GM12891 (cell line): ENCODE results near the gene DYNC1LI1.

ENCODE experiments used
- DNase-seq: peaks from one replicate; pipeline ENCODE4 v3.0.0; 2011; ENCODE audit warnings: low spot score; ENCODE audit not compliant: insufficient read length
- FAIRE-seq: peaks from 2 replicates; lab custom pipeline; 2011; peaks lifted over from hg19 to GRCh38; lab: Jason Lieb, UNC
- PAX5 ChIP-seq: IDR thresholded peaks from 2 replicates; pipeline ENCODE4 v1.6.1; 2011; ENCODE audit warnings: low read length, moderate library complexity, mild to moderate bottlenecking; ENCODE audit not compliant: insufficient read depth, severe bottlenecking
- POLR2A ChIP-seq: IDR thresholded peaks from 2 replicates; pipeline ENCODE4 v1.6.1; 2011; ENCODE audit warnings: low read depth, low read length, control low read depth
- POLR2AphosphoS5 ChIP-seq: IDR thresholded peaks from 2 replicates; pipeline ENCODE4 v1.6.1; 2011; ENCODE audit warnings: low read depth, low read length, control low read depth
- POU2F2 ChIP-seq: IDR thresholded peaks from 2 replicates; pipeline ENCODE4 v1.6.1; 2011; ENCODE audit warnings: low read depth, mild to moderate bottlenecking, control low read depth, low read length, moderate library complexity
- SPI1 ChIP-seq: IDR thresholded peaks from 2 replicates; pipeline ENCODE4 v1.6.1; 2011; ENCODE audit warnings: low read depth, low read length, control low read depth
- TAF1 ChIP-seq: IDR thresholded peaks from 2 replicates; pipeline ENCODE4 v1.6.1; 2011; ENCODE audit warnings: low read depth, low read length, control low read depth

DYNC1LI1 gene

DNA sequence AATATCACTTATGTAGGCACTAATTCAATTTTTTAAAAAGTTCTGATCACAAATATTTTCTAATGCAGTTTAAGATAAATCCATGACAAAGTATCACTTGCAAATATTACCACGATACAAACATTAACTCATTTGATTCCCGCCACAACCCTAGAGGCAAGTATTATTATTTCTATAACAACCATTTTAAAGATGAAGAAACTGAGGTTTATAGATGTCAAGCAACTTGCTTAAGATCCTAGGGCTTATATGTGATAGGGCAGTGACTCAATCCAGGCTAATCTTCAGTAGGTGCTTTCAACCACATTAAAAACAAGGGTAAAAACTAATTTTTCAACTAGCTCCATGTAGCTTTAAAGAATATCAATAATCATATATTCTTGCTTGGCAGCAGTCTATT is 1.7 kb downstream of the DYNC1LI1 start:
- FAIRE-seq (no peak), DNase-seq (no peak)
- TF ChIP-seq TAF1 (no peak), POU2F2 (no peak), PAX5 (no peak), POLR2A (no peak), POLR2AphosphoS5 (no peak), SPI1 (no peak)

GRCh38 chr3:32564195-32564594 is 6.5 kb downstream of the DYNC1LI1 start:
- FAIRE-seq (no peak), DNase-seq (no peak)
- TF ChIP-seq SPI1: no peak

DNA sequence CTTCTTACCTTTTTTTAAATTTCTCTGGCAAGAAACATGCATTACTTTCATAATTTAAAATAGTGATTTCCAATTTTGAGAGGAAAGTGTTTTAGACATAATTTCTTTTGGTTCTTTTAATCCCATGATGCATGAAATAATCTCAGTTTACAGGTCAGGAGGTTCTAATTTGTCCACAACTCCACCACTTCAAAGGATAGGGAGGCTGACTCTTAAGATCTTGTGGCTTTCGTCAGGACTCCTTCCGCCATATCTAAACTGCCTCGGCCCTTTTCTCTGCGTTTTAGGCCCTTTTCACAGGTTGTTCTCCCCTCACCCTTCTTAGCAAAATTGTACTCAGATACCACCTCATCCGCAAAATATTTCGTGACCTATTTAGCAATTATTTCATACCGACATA is 8.0 kb downstream of the DYNC1LI1 start:
- DNase-seq: no peak
- no peak for TF ChIP-seq SPI1
- no peak for TF ChIP-seq POLR2A
- no peak for TF ChIP-seq TAF1
- TF ChIP-seq PAX5: no peak
- no peak for TF ChIP-seq POU2F2
- TF ChIP-seq POLR2AphosphoS5: no peak
- FAIRE-seq: no peak

DNA sequence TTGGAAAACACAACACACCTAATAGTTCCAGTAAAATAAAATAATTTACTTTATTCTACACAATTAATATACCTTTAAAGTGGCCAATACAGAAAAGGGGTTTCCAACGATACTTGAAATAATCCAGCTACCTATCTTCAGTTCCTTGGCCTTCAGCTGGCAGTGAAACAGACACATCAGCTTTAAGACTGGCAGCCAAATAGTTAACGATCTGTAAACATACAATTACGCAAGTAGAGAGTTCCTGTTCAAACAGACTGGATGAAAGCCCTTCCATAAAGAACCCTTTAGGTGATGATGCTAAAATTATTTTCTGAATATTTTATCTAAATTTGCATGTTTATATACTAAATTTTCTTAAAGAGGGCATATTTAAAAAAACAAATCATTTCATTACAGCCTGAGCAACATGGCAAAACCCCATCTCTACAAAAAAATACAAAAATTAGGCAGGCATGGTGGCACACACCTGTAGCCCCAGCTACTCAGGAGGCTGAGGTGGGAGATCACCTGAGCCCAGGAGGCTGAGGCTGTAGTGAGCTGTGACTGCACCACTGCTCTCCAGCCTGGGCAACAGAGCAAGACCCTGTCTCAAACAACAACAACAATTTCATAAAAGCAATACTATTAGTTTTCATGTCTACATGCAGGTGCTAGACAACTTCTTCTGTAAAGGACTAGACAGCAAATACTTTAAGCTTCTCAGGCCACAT is 12.9 kb downstream of the DYNC1LI1 start:
- TF ChIP-seq SPI1 (no peak), POU2F2 (no peak), TAF1 (no peak), POLR2AphosphoS5 (no peak), PAX5 (no peak), POLR2A (no peak)
- no peak for DNase-seq
- FAIRE-seq: no peak

DNA sequence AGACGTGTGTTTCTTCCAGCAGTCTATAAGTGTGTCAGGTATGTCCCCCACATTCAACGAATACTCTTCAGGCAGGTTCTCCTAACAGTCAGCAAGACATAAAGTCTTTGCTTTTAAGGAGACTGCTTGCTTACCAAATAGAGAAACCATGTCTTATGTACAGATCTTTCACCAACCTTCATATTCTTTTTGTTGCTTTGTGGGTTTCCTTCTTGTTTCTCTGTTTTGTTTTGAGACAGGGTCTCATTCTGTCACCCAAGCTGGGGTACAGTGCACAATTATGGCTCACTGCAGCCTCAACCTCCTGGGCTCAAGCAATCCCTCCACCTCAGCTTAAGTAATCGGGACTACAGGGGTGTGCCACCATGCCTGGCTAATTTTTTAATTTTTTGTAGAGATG is 14.3 kb downstream of the DYNC1LI1 start:
- no peak for TF ChIP-seq POLR2A
- no peak for TF ChIP-seq TAF1
- TF ChIP-seq PAX5: no peak
- TF ChIP-seq POU2F2: no peak
- no peak for TF ChIP-seq SPI1
- TF ChIP-seq POLR2AphosphoS5: no peak
- FAIRE-seq (no peak), DNase-seq (no peak)

- DNase-seq: no peak
- no peak for FAIRE-seq
- no peak for TF ChIP-seq POLR2A
- no peak for TF ChIP-seq POLR2AphosphoS5
- TF ChIP-seq SPI1: no peak
- no peak for TF ChIP-seq TAF1
- no peak for TF ChIP-seq PAX5
- no peak for TF ChIP-seq POU2F2
Observed at GRCh38 chr3:32553973-32554372, 16.7 kb downstream of the DYNC1LI1 start.

DNA sequence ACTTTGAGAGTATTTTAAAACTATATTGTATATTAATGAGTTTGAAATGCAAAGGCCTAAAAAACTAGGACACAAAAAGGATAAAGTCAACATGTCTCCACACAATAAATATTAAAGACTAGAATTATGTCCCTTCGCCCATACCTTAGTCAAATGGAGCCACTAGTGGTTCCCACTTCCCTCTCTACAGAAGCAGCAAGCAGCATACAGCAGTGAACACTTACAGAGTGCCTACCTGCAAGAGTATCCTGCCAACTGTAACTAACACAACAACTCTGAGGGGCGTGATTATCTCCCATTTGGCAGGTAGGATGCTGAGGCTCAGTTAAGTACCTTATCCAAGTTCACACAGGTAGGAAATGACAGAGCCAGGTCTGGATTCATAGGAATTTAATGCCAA is 17.2 kb downstream of the DYNC1LI1 start:
- FAIRE-seq (no peak), DNase-seq (no peak)
- TF ChIP-seq SPI1 (peak; percentile 84), POLR2A (no peak)

DNA sequence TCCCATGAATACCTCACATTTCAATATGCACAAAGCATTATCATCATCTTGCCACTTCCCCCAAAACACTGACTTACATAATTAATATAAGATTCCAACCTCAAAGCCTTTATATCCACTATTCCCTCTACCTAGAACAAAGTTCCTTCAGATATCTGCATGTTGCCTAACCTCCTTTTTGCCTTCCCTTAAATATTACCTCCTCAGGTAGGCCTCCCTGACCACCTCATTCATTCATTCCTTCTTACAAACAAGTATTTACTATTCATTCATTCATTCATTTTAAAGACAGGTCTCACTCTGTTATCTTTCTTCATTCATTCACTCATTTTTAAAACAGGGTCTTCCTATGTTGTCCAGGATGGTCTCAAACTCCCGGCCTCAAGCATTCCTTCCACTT is 18.6 kb downstream of the DYNC1LI1 start:
- DNase-seq (no peak), FAIRE-seq (no peak)
- TF ChIP-seq POLR2AphosphoS5 (no peak), TAF1 (no peak), PAX5 (no peak), POLR2A (no peak), POU2F2 (no peak), SPI1 (no peak)

DNA sequence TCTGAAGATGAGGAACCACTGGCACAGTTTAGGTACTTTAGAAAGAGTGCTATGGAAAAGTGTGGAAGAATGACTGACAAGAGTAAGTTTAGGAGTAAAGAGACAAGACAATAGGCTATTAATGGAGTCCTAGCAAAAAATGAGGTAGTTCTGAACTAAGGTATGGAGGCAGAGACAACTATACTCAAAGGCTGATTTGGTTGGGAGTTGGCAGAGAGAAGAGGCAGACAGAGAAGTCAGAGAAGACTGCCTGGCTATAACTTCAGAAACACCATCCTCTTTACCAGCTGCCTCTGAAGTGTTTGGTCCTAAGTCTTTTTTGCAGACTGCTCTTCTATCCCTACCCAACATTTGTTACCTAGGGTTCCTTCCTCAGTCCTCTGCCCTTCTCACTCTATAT is 19.2 kb downstream of the DYNC1LI1 start:
- DNase-seq (no peak), FAIRE-seq (peak; percentile 79)
- TF ChIP-seq POLR2A: no peak
- no peak for TF ChIP-seq TAF1
- no peak for TF ChIP-seq PAX5
- no peak for TF ChIP-seq SPI1
- no peak for TF ChIP-seq POU2F2
- TF ChIP-seq POLR2AphosphoS5: no peak

DNA sequence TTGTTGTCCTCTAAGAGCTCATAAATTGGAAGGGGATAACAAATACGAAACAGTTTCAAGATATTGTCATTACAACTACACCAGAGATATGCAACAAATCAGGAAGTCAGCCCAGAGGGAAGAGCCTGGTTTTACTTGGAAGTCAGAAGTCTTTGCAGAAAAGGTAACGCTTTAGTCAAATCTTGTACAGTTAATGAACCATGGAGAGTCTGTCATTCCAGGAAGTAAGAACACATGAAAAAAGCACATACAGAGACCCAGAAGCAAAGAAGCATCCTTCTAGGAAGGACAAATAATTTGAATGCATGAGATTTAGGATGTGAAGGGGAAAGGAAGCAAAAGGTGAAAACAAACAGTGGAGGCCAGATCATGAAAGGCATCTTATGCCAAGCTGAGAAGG is 19.6 kb downstream of the DYNC1LI1 start:
- no peak for FAIRE-seq
- DNase-seq: no peak
- TF ChIP-seq POLR2A: no peak
- no peak for TF ChIP-seq POU2F2
- no peak for TF ChIP-seq SPI1
- no peak for TF ChIP-seq PAX5
- TF ChIP-seq TAF1: no peak
- no peak for TF ChIP-seq POLR2AphosphoS5
